ENCODE data around the gene ASIC2. TPM values are rescaled to one million over a fixed set of nuclear protein-coding genes. Genes with fewer than 3 reads are reported as not detected.

ASIC2 gene
- total and polyA plus RNA-seq, 2 experiments from 2014 or later = 0.52 to 2.8 TPM

GRCh38 chr17:33234930-33235685 is 58.0 kb downstream of the ASIC2 start:
- Mint-ChIP-seq H3K9me3 (no peaks in the 10 kb centered on the region), H3K27ac (no peak overlapping the region), H3K36me3 (ENCODE audit: low read depth) (no peaks in the 10 kb centered on the region), H3K4me3 (no peak overlapping the region), H3K4me1 (peaks cover 12% of the 10 kb centered on the region), H3K27me3 (ENCODE audit: insufficient read depth, low read depth, poor library complexity) (peaks cover 3% of the 10 kb centered on the region)
- DNase-seq (ENCODE audit: low spot score) (no peak), ATAC-seq (no peak)
- no peak overlapping the region for H2AFZ ChIP-seq
- no peaks in the 10 kb centered on the region for H3K36me3 ChIP-seq (ENCODE audit: insufficient read depth)
- H3K27ac ChIP-seq (ENCODE audit: low read depth) = no peak overlapping the region
- H3K4me3 ChIP-seq = no peak overlapping the region
- H3K4me1 ChIP-seq (ENCODE audit: insufficient read depth) = no peaks in the 10 kb centered on the region
- H4K20me1 ChIP-seq (replicated peaks; ENCODE audit: insufficient read depth) = no peaks in the 10 kb centered on the region
- H3F3A ChIP-seq (replicated peaks; ENCODE audit: low read depth) = no peaks in the 10 kb centered on the region
- no peaks in the 10 kb centered on the region for H3K9me2 ChIP-seq (ENCODE audit: insufficient read depth)
- H3K79me2 ChIP-seq (replicated peaks; ENCODE audit: insufficient read depth) = no peaks in the 10 kb centered on the region
- no peaks in the 10 kb centered on the region for H3K27me3 ChIP-seq (ENCODE audit: insufficient read depth)
- H3K4me2 ChIP-seq = no peak overlapping the region
- TF ChIP-seq, protein P1, sequence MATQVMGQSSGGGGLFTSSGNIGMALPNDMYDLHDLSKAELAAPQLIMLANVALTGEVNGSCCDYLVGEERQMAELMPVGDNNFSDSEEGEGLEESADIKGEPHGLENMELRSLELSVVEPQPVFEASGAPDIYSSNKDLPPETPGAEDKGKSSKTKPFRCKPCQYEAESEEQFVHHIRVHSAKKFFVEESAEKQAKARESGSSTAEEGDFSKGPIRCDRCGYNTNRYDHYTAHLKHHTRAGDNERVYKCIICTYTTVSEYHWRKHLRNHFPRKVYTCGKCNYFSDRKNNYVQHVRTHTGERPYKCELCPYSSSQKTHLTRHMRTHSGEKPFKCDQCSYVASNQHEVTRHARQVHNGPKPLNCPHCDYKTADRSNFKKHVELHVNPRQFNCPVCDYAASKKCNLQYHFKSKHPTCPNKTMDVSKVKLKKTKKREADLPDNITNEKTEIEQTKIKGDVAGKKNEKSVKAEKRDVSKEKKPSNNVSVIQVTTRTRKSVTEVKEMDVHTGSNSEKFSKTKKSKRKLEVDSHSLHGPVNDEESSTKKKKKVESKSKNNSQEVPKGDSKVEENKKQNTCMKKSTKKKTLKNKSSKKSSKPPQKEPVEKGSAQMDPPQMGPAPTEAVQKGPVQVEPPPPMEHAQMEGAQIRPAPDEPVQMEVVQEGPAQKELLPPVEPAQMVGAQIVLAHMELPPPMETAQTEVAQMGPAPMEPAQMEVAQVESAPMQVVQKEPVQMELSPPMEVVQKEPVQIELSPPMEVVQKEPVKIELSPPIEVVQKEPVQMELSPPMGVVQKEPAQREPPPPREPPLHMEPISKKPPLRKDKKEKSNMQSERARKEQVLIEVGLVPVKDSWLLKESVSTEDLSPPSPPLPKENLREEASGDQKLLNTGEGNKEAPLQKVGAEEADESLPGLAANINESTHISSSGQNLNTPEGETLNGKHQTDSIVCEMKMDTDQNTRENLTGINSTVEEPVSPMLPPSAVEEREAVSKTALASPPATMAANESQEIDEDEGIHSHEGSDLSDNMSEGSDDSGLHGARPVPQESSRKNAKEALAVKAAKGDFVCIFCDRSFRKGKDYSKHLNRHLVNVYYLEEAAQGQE (IDR thresholded peaks at IDR 0.05; ENCODE audit: unreplicated experiment) = no peak
- TF ChIP-seq ZNF331 (CRISPR knock-in tag; IDR thresholded peaks at IDR 0.05; ENCODE audit: low read depth) = no peak
- TF ChIP-seq ETS1 (IDR thresholded peaks at IDR 0.05) = no peak
- TF ChIP-seq, protein P2, sequence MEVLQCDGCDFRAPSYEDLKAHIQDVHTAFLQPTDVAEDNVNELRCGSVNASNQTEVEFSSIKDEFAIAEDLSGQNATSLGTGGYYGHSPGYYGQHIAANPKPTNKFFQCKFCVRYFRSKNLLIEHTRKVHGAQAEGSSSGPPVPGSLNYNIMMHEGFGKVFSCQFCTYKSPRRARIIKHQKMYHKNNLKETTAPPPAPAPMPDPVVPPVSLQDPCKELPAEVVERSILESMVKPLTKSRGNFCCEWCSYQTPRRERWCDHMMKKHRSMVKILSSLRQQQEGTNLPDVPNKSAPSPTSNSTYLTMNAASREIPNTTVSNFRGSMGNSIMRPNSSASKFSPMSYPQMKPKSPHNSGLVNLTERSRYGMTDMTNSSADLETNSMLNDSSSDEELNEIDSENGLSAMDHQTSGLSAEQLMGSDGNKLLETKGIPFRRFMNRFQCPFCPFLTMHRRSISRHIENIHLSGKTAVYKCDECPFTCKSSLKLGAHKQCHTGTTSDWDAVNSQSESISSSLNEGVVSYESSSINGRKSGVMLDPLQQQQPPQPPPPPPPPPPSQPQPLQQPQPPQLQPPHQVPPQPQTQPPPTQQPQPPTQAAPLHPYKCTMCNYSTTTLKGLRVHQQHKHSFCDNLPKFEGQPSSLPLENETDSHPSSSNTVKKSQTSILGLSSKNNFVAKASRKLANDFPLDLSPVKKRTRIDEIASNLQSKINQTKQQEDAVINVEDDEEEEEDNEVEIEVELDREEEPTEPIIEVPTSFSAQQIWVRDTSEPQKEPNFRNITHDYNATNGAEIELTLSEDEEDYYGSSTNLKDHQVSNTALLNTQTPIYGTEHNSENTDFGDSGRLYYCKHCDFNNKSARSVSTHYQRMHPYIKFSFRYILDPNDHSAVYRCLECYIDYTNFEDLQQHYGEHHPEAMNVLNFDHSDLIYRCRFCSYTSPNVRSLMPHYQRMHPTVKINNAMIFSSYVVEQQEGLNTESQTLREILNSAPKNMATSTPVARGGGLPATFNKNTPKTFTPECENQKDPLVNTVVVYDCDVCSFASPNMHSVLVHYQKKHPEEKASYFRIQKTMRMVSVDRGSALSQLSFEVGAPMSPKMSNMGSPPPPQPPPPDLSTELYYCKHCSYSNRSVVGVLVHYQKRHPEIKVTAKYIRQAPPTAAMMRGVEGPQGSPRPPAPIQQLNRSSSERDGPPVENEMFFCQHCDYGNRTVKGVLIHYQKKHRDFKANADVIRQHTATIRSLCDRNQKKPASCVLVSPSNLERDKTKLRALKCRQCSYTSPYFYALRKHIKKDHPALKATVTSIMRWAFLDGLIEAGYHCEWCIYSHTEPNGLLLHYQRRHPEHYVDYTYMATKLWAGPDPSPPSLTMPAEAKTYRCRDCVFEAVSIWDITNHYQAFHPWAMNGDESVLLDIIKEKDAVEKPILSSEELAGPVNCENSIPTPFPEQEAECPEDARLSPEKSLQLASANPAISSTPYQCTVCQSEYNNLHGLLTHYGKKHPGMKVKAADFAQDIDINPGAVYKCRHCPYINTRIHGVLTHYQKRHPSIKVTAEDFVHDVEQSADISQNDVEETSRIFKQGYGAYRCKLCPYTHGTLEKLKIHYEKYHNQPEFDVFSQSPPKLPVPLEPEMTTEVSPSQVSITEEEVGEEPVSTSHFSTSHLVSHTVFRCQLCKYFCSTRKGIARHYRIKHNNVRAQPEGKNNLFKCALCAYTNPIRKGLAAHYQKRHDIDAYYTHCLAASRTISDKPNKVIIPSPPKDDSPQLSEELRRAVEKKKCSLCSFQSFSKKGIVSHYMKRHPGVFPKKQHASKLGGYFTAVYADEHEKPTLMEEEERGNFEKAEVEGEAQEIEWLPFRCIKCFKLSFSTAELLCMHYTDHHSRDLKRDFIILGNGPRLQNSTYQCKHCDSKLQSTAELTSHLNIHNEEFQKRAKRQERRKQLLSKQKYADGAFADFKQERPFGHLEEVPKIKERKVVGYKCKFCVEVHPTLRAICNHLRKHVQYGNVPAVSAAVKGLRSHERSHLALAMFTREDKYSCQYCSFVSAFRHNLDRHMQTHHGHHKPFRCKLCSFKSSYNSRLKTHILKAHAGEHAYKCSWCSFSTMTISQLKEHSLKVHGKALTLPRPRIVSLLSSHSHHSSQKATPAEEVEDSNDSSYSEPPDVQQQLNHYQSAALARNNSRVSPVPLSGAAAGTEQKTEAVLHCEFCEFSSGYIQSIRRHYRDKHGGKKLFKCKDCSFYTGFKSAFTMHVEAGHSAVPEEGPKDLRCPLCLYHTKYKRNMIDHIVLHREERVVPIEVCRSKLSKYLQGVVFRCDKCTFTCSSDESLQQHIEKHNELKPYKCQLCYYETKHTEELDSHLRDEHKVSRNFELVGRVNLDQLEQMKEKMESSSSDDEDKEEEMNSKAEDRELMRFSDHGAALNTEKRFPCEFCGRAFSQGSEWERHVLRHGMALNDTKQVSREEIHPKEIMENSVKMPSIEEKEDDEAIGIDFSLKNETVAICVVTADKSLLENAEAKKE (CRISPR knock-in tag; IDR thresholded peaks at IDR 0.05) = no peak
- TF ChIP-seq ZNF114 (CRISPR knock-in tag; IDR thresholded peaks at IDR 0.05) = no peak
- TF ChIP-seq STAT1 (IDR thresholded peaks at IDR 0.05; ENCODE audit: unreplicated experiment) = no peak
- TF ChIP-seq NANOG (IDR thresholded peaks at IDR 0.05; ENCODE audit: borderline replicate concordance) = no peak
- TF ChIP-seq CREB1 (CRISPR knock-in tag; IDR thresholded peaks at IDR 0.05; ENCODE audit: low read depth) = no peak
- TF ChIP-seq EZH2phosphoT487 (IDR thresholded peaks at IDR 0.05; ENCODE audit: unreplicated experiment) = no peak
